CD4-positive, alpha-beta T cell treated with Interleukin-4 for 4 hours (primary cell): Measurements from ENCODE around the gene CERS4.
A peak's percentile ranks its signal among the peaks of the same experiment; 100 is the strongest.
"Not testable (repeated sequence)": the region's sequence is repeated elsewhere in the genome, so short reads cannot be mapped to it uniquely, and the experiment has no call there.

Source experiments
- DNase-seq: peaks from one replicate; pipeline ENCODE4 v3.0.0-alpha.2; 2020

CERS4 gene, protein sequence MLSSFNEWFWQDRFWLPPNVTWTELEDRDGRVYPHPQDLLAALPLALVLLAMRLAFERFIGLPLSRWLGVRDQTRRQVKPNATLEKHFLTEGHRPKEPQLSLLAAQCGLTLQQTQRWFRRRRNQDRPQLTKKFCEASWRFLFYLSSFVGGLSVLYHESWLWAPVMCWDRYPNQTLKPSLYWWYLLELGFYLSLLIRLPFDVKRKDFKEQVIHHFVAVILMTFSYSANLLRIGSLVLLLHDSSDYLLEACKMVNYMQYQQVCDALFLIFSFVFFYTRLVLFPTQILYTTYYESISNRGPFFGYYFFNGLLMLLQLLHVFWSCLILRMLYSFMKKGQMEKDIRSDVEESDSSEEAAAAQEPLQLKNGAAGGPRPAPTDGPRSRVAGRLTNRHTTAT

DNA sequence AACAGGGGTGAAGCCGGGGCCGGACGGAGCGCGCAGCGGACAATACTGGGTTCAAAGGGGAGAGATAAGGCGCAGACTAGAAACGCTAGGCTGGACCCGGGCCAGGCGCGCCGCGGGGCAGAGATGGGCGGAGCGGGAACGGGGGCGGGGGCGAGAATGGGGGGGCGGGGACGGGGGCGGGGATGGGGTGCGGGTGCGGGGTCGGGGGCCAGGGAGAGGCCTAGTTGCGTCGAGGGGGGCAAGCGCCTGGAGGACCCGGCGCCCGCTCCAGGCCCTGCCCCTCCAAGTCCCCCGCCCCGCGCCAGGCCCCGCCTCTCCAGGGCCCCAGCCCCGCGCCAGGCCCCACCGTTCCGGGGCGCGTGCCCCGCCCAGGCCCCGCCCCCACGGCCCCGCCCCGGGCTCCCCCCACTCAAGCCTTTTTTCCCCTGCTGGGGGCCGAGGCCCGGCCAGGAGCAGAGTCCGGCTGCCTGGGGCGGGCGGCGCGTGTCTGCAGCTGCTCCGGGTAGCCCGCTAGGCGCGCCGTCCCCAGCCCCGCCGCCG, at the start of gene CERS4:
CERS4 (plus strand) TSS at position 449 of the 540 bp plus-strand sequence. CDS start 41,707 bp downstream, outside the sequence.
- peak; percentile 78 for DNase-seq

DNA sequence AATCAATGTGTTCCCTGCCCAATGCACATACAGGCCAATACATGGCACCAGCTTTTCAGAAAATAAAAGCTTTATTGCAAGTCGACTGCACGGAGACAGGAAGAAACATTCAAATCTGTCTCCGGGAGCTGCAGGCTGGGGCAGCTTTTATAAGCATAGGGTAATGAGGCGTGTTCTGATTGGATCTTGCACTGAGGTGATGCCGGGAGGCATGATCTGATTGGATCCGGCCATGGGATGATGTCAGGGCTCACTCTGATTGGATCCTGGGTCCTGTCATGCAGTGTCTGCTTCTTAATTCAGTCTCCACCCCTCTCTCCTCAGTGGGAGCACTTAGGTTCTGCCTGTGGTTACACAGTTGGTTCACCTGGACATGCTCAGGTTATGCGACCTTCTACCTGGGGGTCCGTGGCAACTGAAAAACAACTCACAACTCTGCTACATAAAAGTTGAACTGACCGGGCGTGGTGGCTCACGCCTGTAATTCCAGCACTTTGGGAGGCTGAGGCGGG, 48.0 kb upstream of the CERS4 start:
- no peak for DNase-seq

DNA sequence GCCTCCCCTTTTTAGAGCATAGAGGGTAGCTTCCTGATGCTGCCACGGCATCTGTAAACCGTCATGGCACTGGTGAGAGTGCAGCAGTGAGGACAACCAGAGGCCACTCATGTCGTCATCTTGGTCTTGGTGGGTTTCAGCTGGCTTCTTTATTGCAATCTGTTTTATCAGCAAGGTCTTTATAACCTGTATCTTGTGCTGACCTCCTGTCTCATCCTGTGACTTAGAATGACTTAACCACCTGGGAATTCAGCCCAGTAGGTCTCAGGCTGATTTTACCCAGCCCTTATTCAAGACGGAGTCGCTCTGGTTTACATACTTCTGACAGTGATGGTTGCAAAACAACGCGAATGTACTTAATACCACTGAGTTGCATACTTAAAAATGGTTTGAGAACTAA, 45.4 kb upstream of the CERS4 start:
- DNase-seq: no peak

DNA sequence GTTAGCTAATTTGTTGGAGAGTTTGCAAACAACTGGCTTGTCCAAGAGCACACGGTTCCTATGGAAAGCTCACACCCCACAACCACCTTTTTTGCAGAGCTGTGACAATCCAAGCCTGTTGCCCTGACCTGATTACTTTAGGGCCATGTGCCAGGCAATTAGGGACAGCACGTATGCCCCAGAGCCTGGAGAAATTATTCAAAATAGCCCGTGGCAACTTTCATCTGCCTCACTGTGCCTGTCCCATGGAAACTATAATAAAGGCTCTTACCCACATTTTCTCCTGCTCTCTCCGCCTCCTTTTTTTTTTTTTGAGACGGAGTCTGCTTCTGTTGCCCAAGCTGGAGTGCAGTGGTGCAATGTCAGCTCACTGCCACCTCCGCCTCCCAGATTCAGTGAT, 41.2 kb upstream of the CERS4 start:
- no peak for DNase-seq

DNA sequence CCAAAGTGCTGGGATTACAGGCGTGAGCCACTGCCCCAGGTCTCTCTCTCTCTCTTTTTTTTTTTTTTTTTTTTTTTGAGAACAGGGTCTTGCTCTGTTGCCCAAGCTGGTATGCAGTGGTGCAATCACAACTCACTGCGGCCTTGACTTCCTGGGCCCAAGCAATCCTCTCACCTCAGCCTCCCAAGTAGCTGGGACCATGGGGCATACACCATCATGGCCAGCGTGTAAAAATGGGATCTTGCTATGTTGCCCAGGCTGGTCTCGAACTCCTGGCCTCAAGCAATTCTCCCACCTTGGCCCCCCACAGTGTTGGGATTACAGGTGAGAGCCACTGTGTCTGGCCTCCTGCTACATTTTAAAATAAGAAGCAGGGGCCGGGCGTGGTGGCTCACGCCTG, 40.6 kb upstream of the CERS4 start:
- DNase-seq: no peak

DNA sequence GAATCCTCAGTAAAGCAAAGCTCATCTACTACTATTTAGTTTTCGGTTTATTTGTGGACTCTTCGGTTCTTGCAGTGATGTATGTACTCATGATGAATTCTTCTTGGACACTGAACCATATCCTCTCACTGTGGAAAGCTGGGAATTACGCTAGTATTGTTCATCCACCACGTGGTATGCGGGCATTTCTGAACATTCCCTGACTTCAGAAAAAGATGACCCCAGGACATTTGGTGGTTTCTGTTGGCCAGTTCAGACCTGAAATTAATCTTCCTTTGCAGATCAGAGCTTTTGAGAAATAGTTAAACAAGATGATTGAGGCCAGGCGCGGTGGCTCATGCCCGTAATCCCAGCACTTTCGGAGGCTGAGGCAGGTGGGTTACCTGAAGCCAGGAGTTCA, 34.5 kb upstream of the CERS4 start:
- no peak for DNase-seq

DNA sequence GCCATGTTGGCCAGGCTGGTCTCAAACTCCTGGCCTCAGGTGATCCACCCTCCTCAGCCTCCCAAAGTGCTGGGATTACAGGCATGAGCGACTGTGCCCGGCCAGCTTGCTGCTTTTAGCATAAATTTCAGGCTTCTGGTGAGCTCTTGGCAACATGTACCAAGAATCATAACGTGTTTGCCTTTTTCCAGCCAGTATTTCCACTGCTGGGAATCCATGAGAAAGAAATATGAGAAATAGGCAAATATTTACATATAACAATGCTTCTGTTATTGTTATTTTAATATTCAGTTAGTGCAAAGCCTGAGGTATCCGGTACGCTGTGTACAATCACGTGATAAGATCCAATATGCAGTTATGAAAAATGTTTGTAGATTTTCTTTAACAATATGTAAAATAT, 29.2 kb upstream of the CERS4 start:
- no peak for DNase-seq

DNA sequence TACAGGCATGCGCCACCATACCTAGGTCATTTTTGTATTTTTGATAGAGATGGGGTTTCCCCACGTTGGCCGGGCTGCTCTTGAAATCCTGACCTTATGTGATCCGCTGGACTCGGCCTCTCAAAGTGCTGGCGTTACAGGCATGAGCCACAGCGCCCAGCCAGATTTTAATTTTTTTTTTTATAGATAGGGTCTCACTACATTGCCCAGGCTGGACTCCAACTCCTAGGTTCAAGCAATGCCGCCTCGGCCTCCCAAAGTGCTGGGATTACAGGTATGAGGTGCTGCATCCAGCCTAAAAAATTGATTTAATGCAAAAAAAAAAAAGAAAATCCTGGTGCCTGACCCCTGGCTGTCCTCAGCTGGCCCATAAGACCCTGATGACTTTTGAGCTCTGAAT, 24.9 kb upstream of the CERS4 start:
- DNase-seq: no peak

DNA sequence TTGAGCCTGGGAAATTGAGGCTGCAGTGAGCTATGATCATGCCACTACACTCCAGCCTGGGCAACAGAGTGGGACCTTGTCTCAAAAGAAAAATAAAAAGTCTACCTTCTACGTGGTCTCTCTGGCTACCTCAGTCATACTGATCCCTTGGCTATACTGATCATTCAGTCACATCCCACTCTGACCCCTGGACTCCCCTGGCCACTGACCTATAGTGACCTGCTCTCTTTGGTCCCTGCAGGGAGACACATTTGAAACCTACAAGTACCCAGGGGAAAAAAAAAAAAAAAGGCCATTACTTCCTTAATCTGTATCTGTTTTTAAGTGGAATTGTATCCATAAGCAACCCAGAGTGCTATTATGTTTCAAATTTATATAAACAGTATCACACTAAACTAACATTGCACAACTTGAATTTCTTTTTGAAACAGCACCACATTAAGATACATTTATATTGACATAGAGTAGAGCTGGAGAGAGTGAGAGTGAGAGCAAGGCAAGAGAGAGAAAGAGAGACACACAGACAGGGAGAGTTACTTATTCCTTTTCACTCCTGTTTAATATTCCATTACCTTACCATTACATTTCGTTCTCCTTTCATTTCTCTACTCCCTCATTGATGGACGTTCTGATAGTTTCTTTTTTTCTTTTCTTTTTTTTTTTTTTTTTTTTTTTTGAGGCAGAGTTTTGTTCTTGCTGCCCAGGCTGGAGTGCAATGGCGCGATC, 23.7 kb upstream of the CERS4 start:
- DNase-seq: no peak

DNA sequence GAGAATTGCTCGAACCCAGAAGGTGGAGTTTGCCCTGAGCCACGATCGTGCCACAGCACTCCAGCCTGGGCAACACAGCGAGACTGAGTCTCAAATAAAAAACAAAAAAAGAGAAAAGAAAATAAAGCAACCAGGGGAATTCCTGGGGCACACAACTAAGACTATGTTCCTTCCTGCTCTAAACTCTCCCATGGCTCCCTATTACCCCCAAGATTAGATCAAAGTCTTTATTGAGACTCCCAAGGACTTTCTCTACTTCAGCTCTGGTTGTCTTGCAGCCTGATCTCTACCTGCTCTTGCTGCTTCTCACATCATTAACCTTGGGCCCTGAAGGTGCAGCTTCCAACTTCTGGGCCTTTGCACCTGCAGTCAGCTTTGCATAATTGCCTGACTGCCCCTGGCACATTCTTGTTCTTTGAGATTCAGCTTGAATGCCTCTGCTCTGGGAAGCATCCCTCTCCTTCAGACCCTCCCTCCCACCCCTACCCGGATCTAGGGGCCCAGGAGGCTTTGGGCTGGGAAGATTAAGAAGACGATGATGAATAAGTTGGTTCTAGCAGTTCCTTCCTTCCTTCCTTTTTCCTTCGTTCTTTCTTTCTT, 16.8 kb upstream of the CERS4 start:
- no peak for DNase-seq

DNA sequence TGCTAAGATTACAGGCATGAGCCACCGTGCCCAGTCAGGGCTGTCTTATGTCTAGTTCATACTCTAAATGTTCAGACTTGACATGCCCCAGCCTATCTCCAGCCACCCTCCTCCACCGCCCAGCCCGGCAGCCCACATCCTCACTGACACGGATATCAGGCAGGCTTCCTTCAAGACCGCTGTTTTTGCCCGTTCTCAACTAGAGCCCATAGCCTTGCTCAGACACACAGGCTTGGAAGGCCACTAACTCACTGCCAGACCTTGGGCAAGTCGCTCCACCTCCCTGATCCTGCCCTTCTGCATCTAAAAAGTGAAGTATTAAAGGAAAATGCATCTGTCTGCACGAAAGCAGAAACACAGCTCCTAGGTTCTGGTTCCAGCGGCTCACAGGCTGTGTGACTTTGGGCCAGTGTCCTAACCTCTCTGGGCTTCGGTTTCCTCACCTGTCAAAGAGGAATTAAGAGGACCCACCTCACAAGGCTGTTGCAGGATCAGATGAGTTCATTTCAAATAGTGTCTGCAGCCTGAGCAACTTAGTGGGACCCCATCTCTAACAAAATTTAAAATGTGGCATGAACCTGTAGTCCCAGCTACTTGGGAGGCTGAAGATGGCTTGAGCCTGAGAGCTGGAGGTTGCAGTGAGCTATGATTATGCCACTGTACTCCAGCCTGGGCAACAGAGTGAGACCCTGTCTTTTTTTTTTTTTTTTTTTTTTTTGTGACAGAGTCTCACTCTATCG, 14.5 kb upstream of the CERS4 start:
- DNase-seq: peak; percentile 56

DNA sequence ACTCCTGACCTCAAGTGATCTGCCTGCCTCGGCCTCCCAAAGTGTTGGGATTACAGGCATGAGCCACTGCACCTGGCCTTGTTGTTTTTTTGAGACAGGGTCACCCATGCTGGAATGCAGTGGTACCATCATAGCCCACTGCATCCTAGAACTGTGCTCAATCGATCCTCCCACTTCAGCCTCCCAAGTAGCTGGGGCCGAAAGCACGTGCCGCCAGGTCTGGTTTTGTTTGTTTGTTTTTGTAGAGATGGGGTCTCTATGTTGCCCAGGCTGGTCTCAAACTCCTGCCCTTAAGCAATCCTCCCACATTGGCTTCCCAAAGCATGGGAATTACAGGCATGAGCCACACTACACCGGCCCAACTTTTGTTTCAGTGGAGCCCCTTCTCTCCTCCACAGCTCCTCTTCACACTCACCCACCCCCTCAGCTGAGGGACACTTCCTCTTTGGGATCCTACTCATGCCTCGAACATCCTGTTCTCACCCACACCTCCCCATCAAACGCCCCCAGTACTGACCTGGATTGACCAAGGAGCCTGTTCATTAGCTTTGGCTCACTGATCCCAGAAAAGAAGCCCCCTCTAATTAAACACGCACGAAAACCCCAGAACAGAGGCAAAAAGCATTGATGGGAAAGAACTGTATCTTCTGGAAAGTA, 12.8 kb upstream of the CERS4 start:
- no peak for DNase-seq

DNA sequence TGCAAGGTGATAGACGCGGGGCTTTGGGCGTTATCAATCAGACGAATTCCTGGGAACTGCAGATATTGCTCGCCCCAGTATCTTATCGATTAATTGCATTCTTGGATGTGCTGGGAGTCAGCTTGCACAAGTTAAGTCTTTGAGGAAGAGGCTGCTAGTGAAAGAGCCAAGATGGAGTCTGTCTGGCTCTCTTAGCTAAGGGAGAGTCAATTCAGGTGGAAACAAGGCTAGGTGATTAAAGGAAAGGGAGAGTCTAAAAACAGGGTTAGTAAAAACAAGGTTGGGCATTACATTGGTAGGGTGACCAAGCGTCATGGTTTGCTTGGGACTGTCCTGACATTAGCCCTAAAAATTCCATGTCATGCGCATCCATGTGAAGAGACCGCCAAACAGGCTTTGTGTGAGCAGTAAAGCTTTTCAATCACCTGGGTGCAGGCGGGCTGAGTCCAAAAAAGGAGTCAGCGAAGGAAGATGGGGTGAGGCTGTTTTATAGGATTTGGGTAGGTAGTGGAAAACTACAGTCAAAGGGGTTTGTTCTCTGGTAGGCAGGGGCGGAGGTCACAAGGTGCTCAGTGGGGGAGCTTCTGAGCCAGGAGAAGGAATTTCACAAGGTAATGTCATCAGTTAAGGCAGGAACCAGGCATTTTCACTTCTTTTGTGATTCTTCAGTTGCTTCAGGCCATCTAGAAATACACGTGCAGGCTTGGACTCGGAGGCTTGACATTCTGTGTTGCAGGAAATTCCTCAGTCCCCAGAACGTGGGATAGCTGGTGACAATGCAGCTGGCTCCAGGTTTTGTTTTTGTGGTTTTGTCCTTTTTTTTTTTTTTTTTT, 5.7 kb upstream of the CERS4 start:
- not testable (repeated sequence) for DNase-seq

DNA sequence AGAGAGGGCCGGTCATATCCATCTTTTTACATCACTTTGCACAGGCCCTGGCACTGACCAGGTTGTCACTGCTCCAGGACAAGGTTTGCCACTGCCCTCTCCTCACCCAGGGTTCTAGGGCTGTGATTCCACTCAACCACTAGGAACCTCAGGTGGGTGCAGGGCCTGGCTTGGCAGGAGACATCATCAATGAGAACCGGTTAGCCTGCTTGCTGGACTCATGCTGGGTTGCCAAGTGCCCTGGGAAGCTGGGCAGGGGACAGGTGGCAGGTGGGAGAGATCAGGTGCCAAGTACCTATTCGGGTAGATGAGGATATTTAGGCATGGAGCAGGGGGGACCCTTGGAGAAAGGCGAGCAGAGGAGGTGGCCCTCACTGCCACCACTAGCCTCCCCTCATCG, 4.2 kb upstream of the CERS4 start:
- no peak for DNase-seq

DNA sequence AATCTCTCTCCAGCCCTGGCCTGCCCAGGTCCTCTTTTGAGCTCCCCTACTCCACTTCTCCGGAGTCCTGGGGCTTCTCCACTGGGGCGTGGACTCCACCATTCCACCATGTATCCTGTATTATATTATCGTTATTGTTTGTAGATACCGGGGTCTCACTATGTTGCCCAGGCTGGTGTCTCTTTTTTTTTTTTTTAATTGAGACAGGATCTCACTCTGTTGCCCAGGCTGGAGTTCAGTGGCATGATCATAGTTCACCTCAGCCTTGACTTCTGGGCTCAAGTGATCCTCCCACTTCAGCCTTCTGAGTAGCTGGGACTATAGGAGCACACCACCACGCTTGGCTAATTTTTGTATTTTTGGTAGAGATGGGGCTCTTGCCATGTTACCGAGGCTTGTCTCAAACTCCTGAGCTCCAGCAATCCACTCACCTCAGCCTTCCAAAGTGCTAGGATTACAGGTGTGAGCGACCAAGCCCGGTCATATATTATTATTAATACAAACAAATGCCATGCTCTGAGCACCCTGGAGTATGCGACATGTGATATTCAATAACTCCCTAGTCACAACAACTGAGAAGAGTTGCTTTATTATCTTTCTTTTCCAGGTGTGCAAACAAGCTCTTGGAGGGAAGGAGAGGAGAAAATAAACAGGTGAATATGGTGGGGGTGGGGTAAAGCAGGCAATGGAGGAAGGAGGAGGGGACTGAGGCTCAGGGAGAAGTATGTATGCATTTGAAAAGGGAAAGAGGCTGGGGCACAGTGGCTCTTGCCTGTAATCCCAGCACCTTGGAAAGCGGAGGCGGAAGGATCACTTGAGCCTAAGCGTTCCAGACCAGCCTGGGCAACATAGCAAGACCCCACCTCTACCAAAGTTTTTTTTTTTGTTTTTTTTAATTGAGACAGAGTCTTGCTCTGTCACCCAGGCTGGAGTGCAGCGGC, 2.8 kb upstream of the CERS4 start:
- DNase-seq: no peak

DNA sequence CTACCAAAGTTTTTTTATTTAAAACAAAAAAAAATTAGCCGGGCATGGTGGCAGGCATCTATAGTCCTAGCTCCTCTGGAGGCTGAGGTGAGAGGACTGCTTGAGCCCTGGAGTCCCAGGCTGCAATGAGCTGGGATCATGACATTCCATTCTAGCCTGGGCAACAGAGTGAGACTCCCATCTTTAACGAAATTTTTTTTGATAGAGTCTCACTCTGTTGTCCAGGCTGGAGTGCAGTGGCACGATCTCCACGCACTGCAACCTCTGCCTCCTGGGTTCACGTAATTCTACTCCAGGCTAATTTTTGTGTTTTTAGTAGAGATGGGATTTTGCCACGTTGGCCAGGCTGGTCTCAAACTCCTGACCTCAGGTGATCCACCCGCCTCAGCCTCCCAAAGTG, 1.8 kb upstream of the CERS4 start:
- DNase-seq: not testable (repeated sequence)

DNA sequence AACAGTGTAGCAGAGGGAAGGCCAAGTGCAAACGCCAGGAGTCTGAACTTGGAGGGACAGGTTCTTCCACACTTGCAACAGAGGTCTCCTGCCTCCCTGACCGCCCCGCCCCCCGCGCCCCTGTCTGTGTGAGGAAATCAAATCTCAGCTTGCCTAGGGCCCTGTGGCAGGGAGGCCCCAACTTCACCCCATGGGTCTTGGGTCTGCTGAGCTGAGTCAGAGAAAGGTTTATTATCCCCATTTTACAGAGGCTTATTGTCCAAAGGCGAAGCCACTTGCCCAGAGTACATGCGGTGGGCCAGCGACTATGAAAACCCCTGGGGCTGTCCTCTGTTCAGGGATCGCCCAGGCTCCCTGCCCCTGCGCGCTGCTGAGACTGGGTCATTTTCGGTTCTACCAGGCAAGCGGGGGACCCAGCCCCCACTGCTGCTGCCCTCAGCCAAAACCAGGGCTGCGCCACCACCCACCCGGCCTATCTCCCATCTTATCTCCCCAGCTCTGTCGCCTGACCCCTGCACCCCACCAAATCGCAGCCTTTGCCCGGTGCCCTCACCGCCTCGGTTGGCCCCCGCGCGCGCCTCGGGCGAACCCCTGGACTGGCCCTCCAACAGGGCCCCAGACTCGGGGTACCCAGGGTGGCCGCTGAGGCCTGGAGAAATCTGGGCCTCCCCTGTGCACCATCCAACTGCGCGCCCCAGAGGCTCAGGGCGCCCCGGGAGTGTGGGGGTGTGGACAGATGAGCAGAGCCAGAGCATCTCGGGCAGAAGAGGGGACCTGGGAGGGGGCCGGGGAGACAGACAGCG, 850 bp upstream of the CERS4 start:
- DNase-seq: no peak

DNA sequence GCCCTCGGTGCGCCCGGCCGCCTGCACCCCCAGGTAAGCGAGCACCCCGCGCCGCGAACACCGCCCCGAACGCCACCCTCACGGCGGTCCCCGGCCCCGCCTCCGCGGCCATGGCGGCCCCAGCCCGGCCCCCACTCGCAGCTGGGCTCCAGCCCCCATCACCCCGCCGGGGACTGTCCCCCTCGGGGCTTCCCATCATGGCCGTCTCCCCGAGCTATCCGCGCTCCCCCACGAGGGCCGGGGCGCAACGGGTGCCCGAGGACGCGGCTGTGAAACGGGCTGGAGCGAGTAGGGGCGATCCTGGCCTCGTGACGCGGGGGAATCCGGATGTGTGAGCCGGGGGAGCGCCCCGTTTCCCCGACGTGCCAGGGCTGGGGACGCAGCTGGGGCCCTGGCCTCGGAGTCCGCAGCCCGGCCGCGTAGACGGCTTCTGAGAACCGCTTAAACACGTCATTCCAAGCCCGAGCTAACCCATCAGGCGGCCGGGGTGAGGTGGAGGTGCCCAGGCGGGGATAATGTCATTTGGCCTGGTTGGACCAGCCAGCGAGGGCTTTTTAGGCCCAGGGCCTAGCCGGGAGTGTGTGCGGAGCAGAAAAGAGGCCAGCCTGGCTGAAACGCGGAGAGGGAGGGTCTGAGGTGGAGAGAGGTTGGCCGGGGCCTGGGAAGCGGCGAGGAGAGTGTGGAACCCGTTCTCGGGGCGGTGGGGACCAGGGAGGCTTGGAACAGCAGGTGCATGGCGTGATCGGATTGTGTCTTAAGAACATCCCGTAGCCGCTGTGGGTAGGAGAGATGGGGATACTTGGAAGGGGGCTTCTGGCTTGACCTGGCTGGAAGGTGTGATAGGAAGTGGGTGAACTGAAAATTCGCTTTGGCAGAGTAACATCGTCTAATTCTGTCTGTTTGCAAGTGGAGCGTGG, 550 bp downstream of the CERS4 start:
- peak; percentile 77 for DNase-seq
